ENCODE measurements around the gene RNF8.

- TF ChIP-seq CTCF (IDR thresholded peaks at IDR 0.05; ENCODE audit: borderline replicate concordance, extremely low read depth, low read length, poor library complexity, severe bottlenecking) (no peak), EZH2 (IDR thresholded peaks at IDR 0.05; ENCODE audit: borderline replicate concordance, low read depth, low read length, severe bottlenecking) (no peak)
These were observed 79.3 kb downstream of the RNF8 start, which contains the start of gene CMTR1 for GRCh38 chr6:37432916-37433656.
